ENCODE measurements around the gene LGALS3BP.
"Not testable (repeated sequence)": the region's sequence is repeated elsewhere in the genome, so short reads cannot be mapped to it uniquely, and the experiment has no call there.

Gene LGALS3BP

GRCh38 chr17:78946131-78946530 is 33.6 kb downstream of the LGALS3BP start:
- Histone ChIP-seq H3K27me3 (ENCODE audit: insufficient read depth, poor library complexity, severe bottlenecking) (no peaks in the 10 kb centered on the region), H3K4me3 (replicated peaks; ENCODE audit: insufficient read depth, low read length) (no peak overlapping the region), H3K27ac (replicated peaks) (no peak overlapping the region)
- TF ChIP-seq GABPA (IDR thresholded peaks at IDR 0.05; ENCODE audit: low read depth) (no peak), REST (IDR thresholded peaks at IDR 0.05; ENCODE audit: insufficient replicate concordance, low read depth) (no peak), SPI1 (IDR thresholded peaks at IDR 0.05; ENCODE audit: borderline replicate concordance, low read depth) (no peak)
- DNase-seq (ENCODE audit: low read depth in 1 of 2, low spot score in 1 of 2), result no peak

- not testable (repeated sequence) for H3K27ac ChIP-seq (replicated peaks); H3K4me3 ChIP-seq (replicated peaks; ENCODE audit: insufficient read depth, low read length); H3K27me3 ChIP-seq (ENCODE audit: insufficient read depth, poor library complexity, severe bottlenecking); DNase-seq (ENCODE audit: low read depth in 1 of 2, low spot score in 1 of 2)
Measured at GRCh38 chr17:78945455-78945854, 34.3 kb downstream of the LGALS3BP start.

- no peaks in the 10 kb centered on the region for H3K27me3 ChIP-seq (ENCODE audit: insufficient read depth, poor library complexity, severe bottlenecking)
- no peak for TF ChIP-seq REST (IDR thresholded peaks at IDR 0.05; ENCODE audit: insufficient replicate concordance, low read depth)
- no peak for TF ChIP-seq GABPA (IDR thresholded peaks at IDR 0.05; ENCODE audit: low read depth)
- no peak for TF ChIP-seq POLR2AphosphoS5 (IDR thresholded peaks at IDR 0.05; ENCODE audit: low read depth)
- no peak for TF ChIP-seq CTCF (IDR thresholded peaks at IDR 0.05; ENCODE audit: insufficient read depth, low read length)
- no peak for TF ChIP-seq SPI1 (IDR thresholded peaks at IDR 0.05; ENCODE audit: borderline replicate concordance, low read depth)
- no peak overlapping the region for H3K27ac ChIP-seq (replicated peaks)
- H3K4me3 ChIP-seq (replicated peaks; ENCODE audit: insufficient read depth, low read length), result no peak overlapping the region
- no peak for DNase-seq (ENCODE audit: low read depth in 1 of 2, low spot score in 1 of 2)
Measured at GRCh38 chr17:78944956-78945355, 34.8 kb downstream of the LGALS3BP start.

GRCh38 chr17:78944026-78944425 is 35.7 kb downstream of the LGALS3BP start:
- DNase-seq (ENCODE audit: low read depth in 1 of 2, low spot score in 1 of 2), result no peak
- TF ChIP-seq REST (IDR thresholded peaks at IDR 0.05; ENCODE audit: insufficient replicate concordance, low read depth) (no peak), SPI1 (IDR thresholded peaks at IDR 0.05; ENCODE audit: borderline replicate concordance, low read depth) (no peak), GABPA (IDR thresholded peaks at IDR 0.05; ENCODE audit: low read depth) (no peak), CTCF (IDR thresholded peaks at IDR 0.05; ENCODE audit: insufficient read depth, low read length) (no peak), POLR2AphosphoS5 (IDR thresholded peaks at IDR 0.05; ENCODE audit: low read depth) (no peak)
- no peak overlapping the region for H3K4me3 ChIP-seq (replicated peaks; ENCODE audit: insufficient read depth, low read length)
- H3K27ac ChIP-seq (replicated peaks), result no peak overlapping the region
- H3K27me3 ChIP-seq (ENCODE audit: insufficient read depth, poor library complexity, severe bottlenecking), result no peaks in the 10 kb centered on the region

Data from HL-60 (cell line).